Lower lobe of right lung (tissue), 2 donors: ENCODE data around the gene FLT1. TPM values are rescaled to one million over a fixed set of nuclear protein-coding genes. Genes with fewer than 3 reads are reported as not detected.

Experiments
- ATAC-seq, 2 donors: fragments of 200-7000 bp; cut with Tn5 transposase; one replicate each; pipeline ENCODE4 v1.9.1; 2020 to 2022; ENCODE audit warnings: mild to moderate bottlenecking in 2 of 2, moderate library complexity in 2 of 2
- DNase-seq: peaks from one replicate; pipeline ENCODE4 v3.0.0-alpha.2; 2020
- H3K27ac ChIP-seq: fragments of 200-600 bp; one replicate; pipeline ENCODE4 v1.8.0; 2022
- H3K27me3 ChIP-seq: fragments of 200-600 bp; one replicate; pipeline ENCODE4 v1.8.0; 2022; ENCODE audit warnings: low read depth
- H3K36me3 ChIP-seq: fragments of 200-600 bp; one replicate; pipeline ENCODE4 v1.8.0; 2022; ENCODE audit warnings: mild to moderate bottlenecking
- H3K4me1 ChIP-seq: fragments of 200-600 bp; one replicate; pipeline ENCODE4 v1.8.0; 2022
- H3K4me3 ChIP-seq: fragments of 200-600 bp; one replicate; pipeline ENCODE4 v1.8.0; 2022; ENCODE audit warnings: mild to moderate bottlenecking
- H3K9me3 ChIP-seq: fragments of 200-600 bp; one replicate; pipeline ENCODE4 v1.8.0; 2022
- intact Hi-C: fragments of 100-400 bp; cut with DNase I; formaldehyde crosslinking; loops from one replicate; pipeline ENCODE4 v1.11.0; 2022
- total RNA-seq: library from RNA; stranded (reverse); fragmentation: NEBNext Ultra II Directional; extraction: Animal tissue kit (Norgen Biotek cat#: 25700); gene quantifications from one replicate; pipeline ENCODE4 v1.2.1, GENCODE V29; 2021
- TF ChIP-seq, protein P1 (sequence below): fragments of 200-600 bp; IDR thresholded peaks from one replicate; pipeline ENCODE4 v1.8.0; 2022; ENCODE audit warnings: antibody characterized with exemption, mild to moderate bottlenecking
- donor health status: DM: no; HTN: yes; CAD: no; lungs with severe emphysema.

Gene FLT1
- total RNA-seq, 1 donor from 2014 or later: 41.9 TPM

DNA sequence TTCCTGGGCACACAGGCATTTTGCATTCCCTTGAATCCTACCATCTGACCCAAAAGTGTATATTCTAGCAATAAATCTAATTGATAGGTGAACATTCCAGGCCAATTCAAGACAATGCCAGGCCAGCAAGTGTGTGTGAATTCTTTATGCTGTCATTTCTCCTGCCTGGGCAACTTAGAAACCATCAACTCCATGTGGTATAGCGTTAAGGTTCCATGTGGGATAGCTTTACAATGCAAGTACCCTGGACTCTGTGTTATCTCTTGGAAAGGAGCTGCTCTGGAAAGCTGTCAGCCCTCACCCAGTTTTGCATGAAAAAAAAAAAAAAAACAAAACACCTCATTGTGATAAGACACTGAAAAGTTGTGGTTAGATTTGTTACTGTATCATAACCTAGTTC lies 15.6 kb upstream of the FLT1 start:
- no peak for DNase-seq
- TF ChIP-seq, protein P1, sequence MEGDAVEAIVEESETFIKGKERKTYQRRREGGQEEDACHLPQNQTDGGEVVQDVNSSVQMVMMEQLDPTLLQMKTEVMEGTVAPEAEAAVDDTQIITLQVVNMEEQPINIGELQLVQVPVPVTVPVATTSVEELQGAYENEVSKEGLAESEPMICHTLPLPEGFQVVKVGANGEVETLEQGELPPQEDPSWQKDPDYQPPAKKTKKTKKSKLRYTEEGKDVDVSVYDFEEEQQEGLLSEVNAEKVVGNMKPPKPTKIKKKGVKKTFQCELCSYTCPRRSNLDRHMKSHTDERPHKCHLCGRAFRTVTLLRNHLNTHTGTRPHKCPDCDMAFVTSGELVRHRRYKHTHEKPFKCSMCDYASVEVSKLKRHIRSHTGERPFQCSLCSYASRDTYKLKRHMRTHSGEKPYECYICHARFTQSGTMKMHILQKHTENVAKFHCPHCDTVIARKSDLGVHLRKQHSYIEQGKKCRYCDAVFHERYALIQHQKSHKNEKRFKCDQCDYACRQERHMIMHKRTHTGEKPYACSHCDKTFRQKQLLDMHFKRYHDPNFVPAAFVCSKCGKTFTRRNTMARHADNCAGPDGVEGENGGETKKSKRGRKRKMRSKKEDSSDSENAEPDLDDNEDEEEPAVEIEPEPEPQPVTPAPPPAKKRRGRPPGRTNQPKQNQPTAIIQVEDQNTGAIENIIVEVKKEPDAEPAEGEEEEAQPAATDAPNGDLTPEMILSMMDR: no peak
- Histone ChIP-seq H3K27me3 (no peaks in the 10 kb centered on the region), H3K9me3 (no peaks in the 10 kb centered on the region), H3K27ac (no peak overlapping the region), H3K4me3 (no peak overlapping the region), H3K4me1 (no peaks in the 10 kb centered on the region), H3K36me3 (no peaks in the 10 kb centered on the region)
- ATAC-seq: no peak
- intact Hi-C loops: no loop called here

DNA sequence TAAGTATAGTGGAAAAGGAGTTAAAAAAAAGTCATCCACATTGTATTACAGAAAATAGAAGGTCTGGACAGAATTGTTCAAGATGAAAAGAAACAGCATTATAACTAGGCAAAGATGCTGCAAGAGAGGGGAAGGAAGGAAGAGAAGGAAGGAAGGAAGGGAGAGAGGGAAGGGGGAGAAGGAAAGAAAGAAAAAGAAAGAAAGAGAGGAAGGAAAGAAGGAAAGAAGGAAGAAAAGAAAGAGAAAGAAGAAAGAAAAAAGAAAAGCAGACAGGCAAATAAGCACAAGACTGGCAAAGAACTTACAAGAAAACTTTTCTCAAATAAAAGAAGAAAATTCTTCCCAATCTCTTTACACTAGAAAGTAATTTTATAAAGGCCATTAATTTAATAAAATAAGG lies 15.1 kb upstream of the FLT1 start:
- TF ChIP-seq, protein P1: no peak
- no peaks in the 10 kb centered on the region for H3K4me1 ChIP-seq
- DNase-seq (no peak), ATAC-seq (no peak)
- H3K4me3 ChIP-seq: no peak overlapping the region
- no peaks in the 10 kb centered on the region for H3K27me3 ChIP-seq
- no peaks in the 10 kb centered on the region for H3K36me3 ChIP-seq
- intact Hi-C loops: no loop called here
- H3K27ac ChIP-seq: no peak overlapping the region
- no peaks in the 10 kb centered on the region for H3K9me3 ChIP-seq

DNA sequence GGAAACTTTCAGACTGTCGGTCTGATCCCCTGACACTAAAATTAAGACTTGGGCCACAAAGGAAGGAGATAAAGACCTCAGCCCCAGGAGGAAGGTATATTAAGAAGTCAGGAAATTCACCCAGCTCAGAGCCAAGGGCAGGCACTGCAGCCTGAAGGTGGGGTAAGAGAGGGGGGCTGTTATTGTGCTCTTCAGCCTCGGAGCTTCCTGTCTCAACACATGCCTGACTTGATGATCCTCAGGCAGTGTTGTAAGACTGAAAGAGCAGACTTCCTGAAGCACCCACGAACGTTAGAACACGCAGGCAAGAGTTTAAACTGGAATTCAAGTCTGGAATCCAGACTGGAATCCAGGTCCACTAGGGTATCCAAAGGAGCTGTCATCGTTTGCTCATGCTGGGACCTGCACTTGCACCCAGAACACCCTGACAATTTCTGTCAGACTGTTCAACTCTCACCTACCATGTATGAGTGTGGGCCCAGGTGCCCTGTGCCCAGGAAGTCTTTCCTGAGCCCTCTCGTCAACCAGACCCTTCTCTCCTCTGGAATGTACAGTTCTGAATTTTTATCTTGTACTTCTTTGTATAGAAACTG lies 10.7 kb upstream of the FLT1 start:
- Histone ChIP-seq H3K4me3 (no peak overlapping the region), H3K27me3 (no peaks in the 10 kb centered on the region), H3K27ac (no peak overlapping the region), H3K36me3 (no peaks in the 10 kb centered on the region), H3K4me1 (peaks cover 5% of the 10 kb centered on the region), H3K9me3 (no peaks in the 10 kb centered on the region)
- intact Hi-C loops: no loop called here
- TF ChIP-seq, protein P1: no peak
- ATAC-seq (peak; percentile 43 to 51), DNase-seq (no peak)

DNA sequence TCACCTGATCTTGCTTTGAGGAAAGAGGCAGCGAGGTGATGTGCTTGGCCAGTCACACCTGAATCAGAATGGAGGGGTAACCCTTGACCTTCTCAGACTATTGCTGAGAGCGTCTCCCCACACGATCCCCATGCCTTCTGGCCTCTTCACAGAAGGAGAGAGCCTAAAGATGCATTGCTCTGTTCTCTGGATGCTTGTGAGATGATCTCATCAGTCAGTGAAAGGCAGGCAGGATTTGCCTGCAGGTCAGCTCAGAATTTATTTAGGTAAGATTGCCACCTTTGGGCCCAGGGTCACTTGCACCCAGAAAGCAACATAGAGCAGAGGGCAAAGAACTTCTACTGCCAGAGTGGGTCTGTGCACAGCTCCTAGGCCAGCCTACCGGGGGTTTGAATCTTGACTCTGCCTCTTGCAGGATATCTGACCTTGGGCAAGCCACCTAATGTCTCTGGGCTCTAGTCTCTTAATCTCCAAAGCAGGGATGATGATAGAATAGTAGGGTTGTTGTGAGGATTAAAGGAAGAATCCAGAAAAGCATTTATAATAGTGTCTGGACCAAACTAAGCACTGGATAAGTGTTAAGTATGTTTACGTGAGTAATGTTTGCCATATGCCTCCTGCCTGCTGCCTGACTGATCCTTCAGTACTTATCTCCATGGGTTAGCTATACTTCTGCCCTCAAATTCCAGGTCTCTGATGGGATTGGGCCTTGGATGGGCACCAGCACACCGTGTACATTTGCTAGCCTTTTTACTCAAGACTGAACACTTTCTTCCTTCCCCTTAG lies 8.4 kb upstream of the FLT1 start:
- TF ChIP-seq, protein P1: no peak
- intact Hi-C loops: no loop called here
- no peak for DNase-seq

DNA sequence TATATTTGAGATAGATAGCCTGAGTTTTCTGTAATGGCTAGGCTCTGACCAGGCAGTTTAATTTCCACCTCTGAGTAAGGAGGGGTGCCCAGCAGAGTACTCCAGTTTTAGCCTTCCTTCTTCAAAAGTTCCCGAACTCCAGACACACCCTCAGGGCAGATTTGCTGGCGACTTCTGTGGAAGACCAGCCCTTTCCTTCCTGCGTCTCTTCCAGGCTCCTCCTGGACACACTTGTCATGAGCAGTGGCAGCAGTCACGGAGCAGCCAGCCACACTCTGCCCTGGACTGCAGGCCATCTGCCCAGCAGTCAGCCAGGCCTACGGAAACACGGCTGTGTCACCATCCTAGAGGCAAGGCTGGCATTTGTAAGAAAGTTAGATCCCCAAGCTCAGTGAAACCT lies 6.6 kb upstream of the FLT1 start:
- intact Hi-C loops: no loop called here
- TF ChIP-seq, protein P1: no peak
- no peak for DNase-seq
- no peaks in the 10 kb centered on the region for H3K36me3 ChIP-seq
- no peak overlapping the region for H3K4me3 ChIP-seq
- peaks cover 2% of the 10 kb centered on the region for H3K27me3 ChIP-seq
- peaks cover 5% of the 10 kb centered on the region for H3K4me1 ChIP-seq
- no peak overlapping the region for H3K27ac ChIP-seq
- no peaks in the 10 kb centered on the region for H3K9me3 ChIP-seq
- peak; percentile 43 to 53 for ATAC-seq

More for the DNA sequence above, 8.4 kb upstream of the FLT1 start:
- no peak overlapping the region for H3K4me3 ChIP-seq
- no peak overlapping the region for H3K27ac ChIP-seq
- no peaks in the 10 kb centered on the region for H3K27me3 ChIP-seq
- no peaks in the 10 kb centered on the region for H3K36me3 ChIP-seq
- peaks cover 5% of the 10 kb centered on the region for H3K4me1 ChIP-seq
- no peak for ATAC-seq
- no peaks in the 10 kb centered on the region for H3K9me3 ChIP-seq
